ENCODE data around the gene TRAF1. TPM values are rescaled to one million over a fixed set of nuclear protein-coding genes. Genes with fewer than 3 reads are reported as not detected.

TRAF1 gene
- total and polyA plus RNA-seq, 4 experiments from 2014 or later, result 7.8 to 181 (median 94.3) TPM

DNA sequence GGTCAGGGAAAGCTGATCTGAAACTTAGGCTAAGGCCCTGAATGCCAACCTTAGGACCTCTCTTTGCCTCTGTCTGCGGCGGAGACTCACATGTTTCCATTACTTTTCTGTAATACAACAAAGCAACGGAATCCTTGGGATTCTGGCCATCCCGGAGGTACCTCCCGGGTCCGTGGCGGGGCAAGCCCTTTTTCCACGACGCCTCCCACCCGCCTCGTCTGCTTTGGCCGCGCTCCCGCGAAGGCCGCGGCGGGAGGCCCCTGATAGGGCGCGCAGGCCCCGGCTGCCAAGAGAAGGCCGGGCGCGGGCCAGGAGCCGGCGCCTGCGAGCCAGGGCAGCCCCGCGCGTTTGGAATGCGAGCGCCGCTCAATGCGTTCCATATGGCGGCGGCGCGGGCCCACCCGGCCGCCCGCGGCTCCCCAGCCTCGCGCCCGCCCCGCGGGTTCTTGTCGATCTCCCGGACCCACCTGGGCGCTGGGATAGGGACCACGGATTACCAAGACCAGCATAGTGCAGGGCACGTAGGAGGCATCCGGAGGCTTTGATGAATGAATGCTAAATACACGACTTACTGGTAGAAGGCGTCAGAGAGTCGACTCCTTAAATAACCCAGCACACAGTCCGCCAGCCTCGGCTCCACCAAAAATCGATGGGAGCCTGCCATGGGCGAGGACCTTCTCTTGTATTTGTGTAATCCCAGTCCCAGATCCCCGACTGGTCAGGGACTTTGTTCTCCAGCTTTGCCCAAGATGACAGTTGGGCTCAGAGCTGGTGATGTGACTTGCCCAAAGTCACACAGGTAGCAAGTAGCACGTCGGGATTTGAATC is 32.1 kb downstream of the TRAF1 start:
- ChIA-PET CTCF (ENCODE audit: partially characterized antibody) (interaction anchor here (0.9 to 3.3 kb wide), 7 partner anchors 16 to 45 kb away, joined by 3 to 25 read pairs (median 7); no protein-coding TSS in a partner anchor), POLR2A (ENCODE audit: partially characterized antibody) (interaction anchor here (1.0 to 74.5 kb wide), 5 partner anchors 2 to 52 kb away, joined by 3 to 5577 read pairs (median 49); partner anchors contain the start of genes PHF19, PSMD5 and TRAF1)
- Histone ChIP-seq H3K27me3 (ENCODE audit: insufficient read depth, low read length) (no peaks in the 10 kb centered on the region), H3K4me1 (ENCODE audit: insufficient read depth, low read length) (peaks cover 92% of the 10 kb centered on the region), H3K36me3 (ENCODE audit: insufficient read depth, low read length) (no peaks in the 10 kb centered on the region), H3K27ac (ENCODE audit: low read depth, low read length) (peak overlapping the region; percentile 76), H3K4me3 (ENCODE audit: low read length in 2 of 2) (no peak overlapping the region), H3K9me3 (ENCODE audit: control insufficient read depth in 1 of 2, low read length in 2 of 2) (no peaks in the 10 kb centered on the region)
- DNase-seq, result no peak
- Mint-ChIP-seq H3K27ac (peak overlapping the region in 6 of 7 donors; percentile 18 to 86 (median 47)), H3K36me3 (peaks cover 0 to 8% of the 10 kb centered on the region in 2 donors), H3K4me1 (peaks cover 50 to 87% (median 68%) of the 10 kb centered on the region in 4 donors), H3K9me3 (no peaks in the 10 kb centered on the region), H3K4me3 (no peak overlapping the region), H3K27me3 (no peaks in the 10 kb centered on the region)
- intact Hi-C loops (cut with micrococcal nuclease), result loop anchor here (10.0 kb wide), 1 partner anchor 310 kb away; the partner anchor contains the start of gene RAB14

DNA sequence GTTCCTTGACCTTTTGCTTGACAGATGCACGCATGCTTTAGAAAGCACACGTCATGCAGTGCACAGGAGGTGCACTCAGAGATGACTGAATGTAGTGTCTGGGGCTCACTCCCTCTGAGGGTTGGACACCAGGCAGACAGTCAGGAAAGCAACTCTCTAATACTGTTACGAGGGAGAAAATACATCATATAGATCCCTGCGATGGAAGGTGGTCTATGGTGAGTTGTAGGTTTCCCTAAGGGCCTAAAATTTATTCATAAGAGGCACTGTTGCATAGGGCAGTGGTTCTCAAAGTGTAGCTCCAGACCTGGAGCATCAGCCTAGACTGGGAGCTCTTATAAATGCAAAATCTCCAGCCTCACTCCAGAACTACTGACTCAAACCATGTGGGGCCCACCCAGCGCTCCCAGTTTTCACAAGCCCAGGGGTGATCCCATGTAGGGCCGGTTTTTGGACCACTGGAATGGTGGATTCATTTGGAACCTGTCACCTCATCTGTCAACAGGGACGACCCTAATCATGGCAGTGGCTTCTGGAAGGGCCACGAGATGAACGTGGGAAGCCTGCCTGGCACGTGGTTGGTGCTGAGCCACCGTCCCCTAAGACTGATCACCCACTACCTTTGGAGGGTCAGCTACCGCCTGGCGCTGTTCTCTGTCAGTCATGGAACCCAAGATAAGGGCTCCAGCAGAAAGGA is 32.8 kb downstream of the TRAF1 start:
- Mint-ChIP-seq H3K36me3 (peaks cover 0 to 8% of the 10 kb centered on the region in 2 donors), H3K4me3 (peak overlapping the region in 6 of 8 donors; percentile 9 to 82 (median 52)), H3K27me3 (no peaks in the 10 kb centered on the region), H3K9me3 (no peaks in the 10 kb centered on the region), H3K4me1 (peaks cover 51 to 92% (median 72%) of the 10 kb centered on the region in 4 donors), H3K27ac (peak overlapping the region; percentile 86 to 100 (median 98))
- Histone ChIP-seq H3K4me3 (ENCODE audit: low read length in 2 of 2) (no peak overlapping the region), H3K36me3 (ENCODE audit: insufficient read depth, low read length) (no peaks in the 10 kb centered on the region), H3K27me3 (ENCODE audit: insufficient read depth, low read length) (no peaks in the 10 kb centered on the region), H3K27ac (ENCODE audit: low read depth, low read length) (peak overlapping the region; percentile 76), H3K9me3 (ENCODE audit: control insufficient read depth in 1 of 2, low read length in 2 of 2) (no peaks in the 10 kb centered on the region), H3K4me1 (ENCODE audit: insufficient read depth, low read length) (peaks cover 95% of the 10 kb centered on the region)
- intact Hi-C loops (cut with micrococcal nuclease), result loop anchor here (10.0 kb wide), 1 partner anchor 311 kb away; the partner anchor contains the start of gene RAB14
- ChIA-PET CTCF (ENCODE audit: partially characterized antibody) (interaction anchor here (0.9 to 4.8 kb wide), 6 partner anchors 9 to 42 kb away, joined by 3 to 48 read pairs (median 11); no protein-coding TSS in a partner anchor), POLR2A (ENCODE audit: partially characterized antibody) (interaction anchor here (1.4 to 74.5 kb wide), 6 partner anchors 1 to 101 kb away, joined by 3 to 5577 read pairs (median 42); partner anchors contain the start of genes FBXW2, PHF19, PSMD5 and TRAF1)
- no peak for DNase-seq

- H3K4me1 Mint-ChIP-seq, result peaks cover 49 to 92% (median 71%) of the 10 kb centered on the region in 4 donors
- Histone ChIP-seq H3K4me3 (ENCODE audit: low read length in 2 of 2) (peak overlapping the region in 1 of 2 donors; percentile 41), H3K9me3 (ENCODE audit: control insufficient read depth in 1 of 2, low read length in 2 of 2) (no peaks in the 10 kb centered on the region), H3K27me3 (ENCODE audit: insufficient read depth, low read length) (no peaks in the 10 kb centered on the region), H3K27ac (ENCODE audit: low read depth, low read length) (peak overlapping the region; percentile 76), H3K4me1 (ENCODE audit: insufficient read depth, low read length) (peaks cover 95% of the 10 kb centered on the region), H3K36me3 (ENCODE audit: insufficient read depth, low read length) (no peaks in the 10 kb centered on the region)
- DNase-seq, result peak; percentile 69 to 93 (median 75)
- H3K27me3 Mint-ChIP-seq, result no peaks in the 10 kb centered on the region
- POLR2A ChIA-PET (ENCODE audit: partially characterized antibody), result interaction anchor here (1.4 to 74.5 kb wide), 6 partner anchors 0 to 100 kb away, joined by 3 to 5577 read pairs (median 42); partner anchors contain the start of genes FBXW2, PHF19, PSMD5 and TRAF1
- H3K4me3 Mint-ChIP-seq, result peak overlapping the region; percentile 8 to 82 (median 68)
- H3K27ac Mint-ChIP-seq, result peak overlapping the region; percentile 86 to 100 (median 98)
- H3K36me3 Mint-ChIP-seq, result peaks cover 0 to 8% of the 10 kb centered on the region in 2 donors
- no peaks in the 10 kb centered on the region for H3K9me3 Mint-ChIP-seq
- CTCF ChIA-PET (ENCODE audit: partially characterized antibody), result interaction anchor here (0.8 to 4.8 kb wide), 12 partner anchors 10 to 43 kb away, joined by 3 to 48 read pairs (median 4); no protein-coding TSS in a partner anchor
- intact Hi-C loops (cut with micrococcal nuclease), result loop anchor here (1.0 to 10.0 kb wide), 3 partner anchors 11 to 312 kb away; partner anchors contain the start of gene RAB14
Measured at GRCh38 chr9:120892748-120893610, 33.6 kb downstream of the TRAF1 start.

GRCh38 chr9:120891884-120892747 is 34.5 kb downstream of the TRAF1 start:
- peaks cover 50 to 93% (median 67%) of the 10 kb centered on the region in 4 donors for H3K4me1 Mint-ChIP-seq
- H3K27me3 Mint-ChIP-seq, result no peaks in the 10 kb centered on the region
- peak overlapping the region; percentile 9 to 82 (median 71) for H3K4me3 Mint-ChIP-seq
- no peaks in the 10 kb centered on the region for H3K36me3 ChIP-seq (ENCODE audit: insufficient read depth, low read length)
- H3K9me3 Mint-ChIP-seq, result no peaks in the 10 kb centered on the region
- ChIA-PET CTCF (ENCODE audit: partially characterized antibody) (interaction anchor here (0.8 to 4.8 kb wide), 17 partner anchors 9 to 43 kb away, joined by 3 to 58 read pairs (median 4); partner anchors contain the start of genes PHF19 and TRAF1), POLR2A (ENCODE audit: partially characterized antibody) (interaction anchor here (0.9 to 74.5 kb wide), 10 partner anchors 1 to 309 kb away, joined by 3 to 5577 read pairs (median 12); partner anchors contain the start of genes FBXW2, PHF19, PSMD5 and RAB14)
- H3K27me3 ChIP-seq (ENCODE audit: insufficient read depth, low read length), result no peaks in the 10 kb centered on the region
- no peaks in the 10 kb centered on the region for H3K9me3 ChIP-seq (ENCODE audit: control insufficient read depth in 1 of 2, low read length in 2 of 2)
- intact Hi-C loops (cut with micrococcal nuclease), result loop anchor here (1.0 to 10.0 kb wide), 4 partner anchors 12 to 313 kb away; partner anchors contain the start of genes PSMD5 and RAB14
- peak overlapping the region; percentile 76 for H3K27ac ChIP-seq (ENCODE audit: low read depth, low read length)
- H3K36me3 Mint-ChIP-seq, result peaks cover 0 to 8% of the 10 kb centered on the region in 2 donors
- H3K27ac Mint-ChIP-seq, result peak overlapping the region; percentile 86 to 100 (median 98)
- DNase-seq, result peak in 3 of 5 donors; percentile 33 to 65 (median 37)
- H3K4me1 ChIP-seq (ENCODE audit: insufficient read depth, low read length), result peaks cover 92% of the 10 kb centered on the region
- H3K4me3 ChIP-seq (ENCODE audit: low read length in 2 of 2), result peak overlapping the region in 1 of 2 donors; percentile 41

DNA sequence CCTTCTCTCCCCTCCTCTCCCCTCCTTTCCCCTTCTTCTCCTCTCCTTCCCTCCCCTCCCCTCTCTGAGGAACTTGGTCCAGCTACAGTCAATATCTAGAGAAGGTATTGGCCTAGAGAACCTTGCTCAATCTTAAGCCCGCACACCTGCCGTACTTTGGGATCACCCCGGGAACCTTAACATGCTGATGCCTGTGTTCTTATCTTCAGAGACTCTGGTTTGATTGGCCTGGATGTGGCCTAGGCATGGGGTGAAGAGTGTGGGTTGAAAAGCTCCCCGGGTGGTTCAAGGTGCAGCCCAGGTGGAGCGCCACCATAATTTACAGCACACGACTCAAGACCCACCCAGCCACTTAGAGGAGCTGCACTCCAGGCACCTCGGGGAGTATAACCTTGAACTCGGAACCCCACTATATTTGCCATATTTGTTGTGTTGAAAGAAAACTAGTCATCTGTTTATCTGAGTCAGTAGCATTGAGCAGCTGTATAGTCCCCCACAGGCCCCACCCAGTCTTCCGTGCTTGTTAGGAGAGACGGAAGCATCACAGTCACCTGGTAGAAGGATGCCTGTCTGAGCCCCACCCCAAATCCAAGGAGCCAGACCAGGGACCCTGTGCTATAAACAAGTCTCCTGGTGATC is 35.2 kb downstream of the TRAF1 start:
- intact Hi-C loops (cut with micrococcal nuclease), result loop anchor here (2.0 to 10.0 kb wide), 2 partner anchors 49 to 313 kb away; partner anchors contain the start of genes PSMD5 and RAB14
- peak overlapping the region in 1 of 2 donors; percentile 41 for H3K4me3 ChIP-seq (ENCODE audit: low read length in 2 of 2)

More for the DNA sequence above, 35.2 kb downstream of the TRAF1 start:
- peaks cover 0 to 8% of the 10 kb centered on the region in 2 donors for H3K36me3 Mint-ChIP-seq
- no peaks in the 10 kb centered on the region for H3K27me3 Mint-ChIP-seq
- peaks cover 44 to 87% (median 60%) of the 10 kb centered on the region in 4 donors for H3K4me1 Mint-ChIP-seq
- Histone ChIP-seq H3K9me3 (ENCODE audit: control insufficient read depth in 1 of 2, low read length in 2 of 2) (no peaks in the 10 kb centered on the region), H3K36me3 (ENCODE audit: insufficient read depth, low read length) (no peaks in the 10 kb centered on the region), H3K27ac (ENCODE audit: low read depth, low read length) (peak overlapping the region; percentile 76), H3K4me1 (ENCODE audit: insufficient read depth, low read length) (peaks cover 85% of the 10 kb centered on the region), H3K27me3 (ENCODE audit: insufficient read depth, low read length) (no peaks in the 10 kb centered on the region)
- POLR2A ChIA-PET (ENCODE audit: partially characterized antibody), result interaction anchor here (0.9 to 74.5 kb wide), 10 partner anchors 1 to 310 kb away, joined by 3 to 5577 read pairs (median 11); partner anchors contain the start of genes FBXW2, PHF19, PSMD5 and RAB14
- no peaks in the 10 kb centered on the region for H3K9me3 Mint-ChIP-seq
- H3K27ac Mint-ChIP-seq, result peak overlapping the region; percentile 86 to 100 (median 98)
- peak; percentile 51 to 85 (median 55) for DNase-seq
- CTCF ChIA-PET (ENCODE audit: partially characterized antibody), result interaction anchor here (0.8 to 4.8 kb wide), 15 partner anchors 8 to 90 kb away, joined by 3 to 58 read pairs (median 9); partner anchors contain the start of genes PHF19 and TRAF1
- H3K4me3 Mint-ChIP-seq, result peak overlapping the region; percentile 9 to 82 (median 71)
